GM12873 (cell line): ENCODE data around the gene RPAP3.

Experiments
- CTCF ChIP-seq: IDR thresholded peaks from 2 replicates; pipeline ENCODE4 v1.5.1; 2012; ENCODE audit warnings: low read depth, mild to moderate bottlenecking, moderate library complexity, low read length, control low read depth; ENCODE audit not compliant: insufficient read depth; ENCODE audit errors: missing control alignments

RPAP3 gene

GRCh38 chr12:47672068-47672467 is 33.8 kb downstream of the RPAP3 start:
- TF ChIP-seq CTCF: no peak

DNA sequence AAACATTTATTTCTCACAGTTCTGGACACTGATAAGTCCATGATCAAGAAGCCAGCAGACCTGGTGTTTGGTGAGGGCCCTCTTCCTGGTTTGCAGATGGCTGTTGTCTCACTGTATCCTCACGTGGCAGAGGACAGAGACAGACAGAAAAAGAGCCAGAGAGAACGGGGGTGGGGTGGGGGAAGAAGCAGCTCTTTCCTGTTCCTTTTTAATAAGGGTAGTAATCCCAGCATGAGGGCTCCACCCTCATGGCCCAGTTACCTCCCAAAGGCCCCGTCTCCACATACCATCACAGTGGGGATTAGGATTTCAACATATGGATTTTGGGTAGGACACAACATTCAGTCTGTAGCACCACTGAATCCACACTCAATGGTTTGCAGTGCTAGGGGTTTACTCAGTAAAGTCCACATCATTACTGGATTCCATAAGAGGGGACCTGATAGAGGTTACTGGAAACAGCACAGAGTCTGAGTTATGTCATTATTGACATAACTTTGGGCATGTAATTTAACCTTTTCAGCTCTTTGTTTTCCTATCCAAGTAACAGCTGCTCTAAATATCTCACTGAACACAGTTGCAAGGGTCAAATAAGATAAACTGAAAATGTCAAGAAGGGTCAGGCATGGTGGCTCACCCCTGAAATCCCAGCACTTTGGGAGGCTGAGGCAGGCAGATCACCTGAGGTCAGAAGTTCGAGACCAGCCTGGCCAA is 53.2 kb downstream of the RPAP3 start:
- TF ChIP-seq CTCF: no peak

GRCh38 chr12:47651368-47652254 is 54.2 kb downstream of the RPAP3 start:
- peak; percentile 71 for TF ChIP-seq CTCF

DNA sequence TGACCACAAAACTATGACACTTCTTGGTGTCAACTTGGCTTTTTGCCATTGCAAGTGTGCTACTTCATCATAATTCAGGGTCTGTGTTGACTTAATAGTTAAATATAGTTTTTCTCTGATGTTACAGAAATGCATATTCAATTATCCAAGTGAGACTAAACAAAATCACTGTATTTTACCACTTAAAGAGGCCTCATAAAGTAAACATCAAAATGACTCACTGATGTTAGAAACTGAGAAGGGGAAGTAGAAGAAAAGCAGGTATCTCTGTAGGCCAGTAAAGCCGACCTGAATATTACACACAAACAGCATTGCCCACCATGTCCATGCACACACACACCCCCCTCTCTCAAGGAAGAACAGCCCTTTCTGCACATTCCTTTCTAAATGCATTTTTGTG is 55.4 kb downstream of the RPAP3 start:
- TF ChIP-seq CTCF: no peak

DNA sequence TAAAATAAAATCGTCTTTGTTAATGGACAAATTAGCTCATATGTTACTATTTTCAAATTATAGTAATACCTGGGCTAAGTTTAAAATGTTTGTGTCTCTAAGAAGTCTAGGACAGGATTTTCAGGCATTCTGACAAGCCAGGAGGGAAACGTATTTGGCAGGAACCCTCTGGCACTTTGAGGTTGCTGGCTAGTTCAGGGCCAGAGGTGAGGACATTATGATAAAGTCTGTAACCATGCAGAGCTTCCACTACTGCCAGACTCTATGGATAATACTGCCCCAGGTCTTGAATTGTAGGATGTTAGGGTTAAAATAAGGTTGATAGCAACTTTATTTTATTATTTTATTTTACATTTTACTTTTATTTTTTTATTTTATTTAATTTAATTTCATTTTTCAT is 56.4 kb downstream of the RPAP3 start:
- no peak for TF ChIP-seq CTCF

DNA sequence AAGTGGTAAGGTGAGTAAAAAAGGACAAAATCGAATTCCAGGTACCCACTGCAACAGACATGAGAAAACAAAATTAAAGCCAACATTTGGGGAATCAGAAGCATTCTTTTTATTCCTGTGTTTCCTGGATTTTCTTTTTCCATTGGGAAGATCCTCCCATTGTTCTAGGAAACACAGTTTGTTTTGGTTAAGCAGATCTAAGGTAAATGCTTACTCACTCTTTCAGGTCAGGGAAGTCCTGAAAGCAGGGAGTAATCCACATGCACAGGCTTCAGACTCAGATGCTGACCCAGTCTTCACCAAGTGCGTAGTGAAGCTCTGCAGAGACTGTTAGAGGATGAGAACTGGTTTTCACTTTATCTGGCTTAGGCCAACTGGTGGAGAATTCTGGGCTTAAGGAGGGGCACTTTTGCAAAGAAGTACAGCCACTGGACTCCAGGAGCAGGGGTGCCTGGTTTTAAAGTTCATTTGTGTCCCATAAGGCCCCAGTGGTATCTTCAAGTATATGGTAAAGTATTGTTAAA is 57.7 kb downstream of the RPAP3 start:
- TF ChIP-seq CTCF: no peak
